HUES6 (cell line): ENCODE measurements around the gene E2F8.

Experiments
- H3K27ac ChIP-seq: 2 replicates; pipeline ENCODE4 v1.7.0; 2013; ENCODE audit warnings: low read depth, mild to moderate bottlenecking, low read length, inconsistent platforms
- H3K27me3 ChIP-seq: 2 replicates; pipeline ENCODE4 v1.6.1; 2013; ENCODE audit warnings: low read length; ENCODE audit not compliant: control insufficient read depth, insufficient read depth
- H3K36me3 ChIP-seq: 2 replicates; pipeline ENCODE4 v1.6.1; 2013; ENCODE audit warnings: low read length; ENCODE audit not compliant: control insufficient read depth, insufficient read depth
- H3K4me1 ChIP-seq: 2 replicates; pipeline ENCODE4 v1.6.1; 2013; ENCODE audit warnings: low read length; ENCODE audit not compliant: control insufficient read depth, insufficient read depth
- H3K4me3 ChIP-seq: 2 replicates; pipeline ENCODE4 v1.5.1; 2013; ENCODE audit warnings: low read depth, low read length
- H3K9ac ChIP-seq: one replicate; pipeline ENCODE4 v1.6.1; 2013; ENCODE audit warnings: mild to moderate bottlenecking, low read length
- H3K9me3 ChIP-seq: 2 replicates; pipeline ENCODE4 v1.6.1; 2013; ENCODE audit warnings: low read depth, low read length; ENCODE audit not compliant: control insufficient read depth, insufficient read depth

E2F8 gene

DNA sequence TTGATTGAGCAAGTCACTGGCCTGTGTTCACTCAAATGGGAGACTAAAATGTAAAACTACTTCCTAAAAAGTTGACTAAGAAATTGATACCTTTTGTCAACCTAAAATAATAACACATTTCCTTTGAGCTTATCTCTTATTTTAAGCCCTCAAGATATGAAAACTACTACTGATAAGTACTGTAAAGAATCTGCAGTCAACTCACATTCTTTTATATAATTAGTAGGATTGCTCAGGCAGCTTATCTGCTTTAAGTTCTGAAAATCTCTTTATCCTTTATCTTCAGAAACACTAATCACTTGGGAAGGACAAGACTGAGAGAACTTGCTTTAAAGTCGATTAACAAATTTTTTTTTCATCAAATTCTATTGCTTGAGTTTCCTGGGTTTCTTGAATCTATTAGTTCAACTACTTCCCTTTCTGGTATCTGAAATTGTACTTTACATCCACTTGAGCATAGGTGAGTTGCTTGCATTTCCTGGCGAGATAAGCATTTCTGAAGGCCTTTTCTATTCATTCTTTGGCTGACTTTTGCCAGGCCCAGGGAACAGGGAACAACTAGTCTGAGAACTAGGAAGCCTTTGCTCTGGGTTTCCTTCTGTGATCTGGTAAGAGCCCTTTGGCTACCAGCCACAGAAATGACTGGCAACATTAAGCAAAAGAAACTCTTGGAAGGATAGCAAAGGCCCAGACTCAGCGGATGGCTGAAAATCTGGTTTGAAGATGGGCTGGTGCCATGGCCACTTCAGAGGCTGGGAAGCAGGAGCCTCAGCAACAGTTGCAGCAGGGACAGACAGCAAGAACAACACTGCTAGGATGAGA lies 19.6 kb downstream of the E2F8 start:
- Histone ChIP-seq H3K36me3 (peaks cover 18% of the 10 kb centered on the region), H3K9ac (no peak overlapping the region), H3K27me3 (no peaks in the 10 kb centered on the region), H3K27ac (no peak overlapping the region), H3K9me3 (peaks cover 7% of the 10 kb centered on the region), H3K4me1 (no peaks in the 10 kb centered on the region), H3K4me3 (no peak overlapping the region)

GRCh38 chr11:19218786-19219460 lies 21.8 kb downstream of the E2F8 start:
- H3K27me3 ChIP-seq: no peaks in the 10 kb centered on the region
- no peak overlapping the region for H3K4me3 ChIP-seq
- H3K4me1 ChIP-seq: no peaks in the 10 kb centered on the region
- H3K9me3 ChIP-seq: peaks cover 7% of the 10 kb centered on the region
- H3K36me3 ChIP-seq: peaks cover 6% of the 10 kb centered on the region; the same call in 1 of the 2 replicates
- no peak overlapping the region for H3K27ac ChIP-seq
- no peak overlapping the region for H3K9ac ChIP-seq

- peaks cover 7% of the 10 kb centered on the region for H3K9me3 ChIP-seq
- H3K36me3 ChIP-seq: peaks cover 4% of the 10 kb centered on the region; the same call in 1 of the 2 replicates
- no peak overlapping the region for H3K27ac ChIP-seq
- H3K27me3 ChIP-seq: no peaks in the 10 kb centered on the region
- no peak overlapping the region for H3K4me3 ChIP-seq
- H3K4me1 ChIP-seq: no peaks in the 10 kb centered on the region
- no peak overlapping the region for H3K9ac ChIP-seq
Observed at GRCh38 chr11:19218216-19218615, 22.5 kb downstream of the E2F8 start.

DNA sequence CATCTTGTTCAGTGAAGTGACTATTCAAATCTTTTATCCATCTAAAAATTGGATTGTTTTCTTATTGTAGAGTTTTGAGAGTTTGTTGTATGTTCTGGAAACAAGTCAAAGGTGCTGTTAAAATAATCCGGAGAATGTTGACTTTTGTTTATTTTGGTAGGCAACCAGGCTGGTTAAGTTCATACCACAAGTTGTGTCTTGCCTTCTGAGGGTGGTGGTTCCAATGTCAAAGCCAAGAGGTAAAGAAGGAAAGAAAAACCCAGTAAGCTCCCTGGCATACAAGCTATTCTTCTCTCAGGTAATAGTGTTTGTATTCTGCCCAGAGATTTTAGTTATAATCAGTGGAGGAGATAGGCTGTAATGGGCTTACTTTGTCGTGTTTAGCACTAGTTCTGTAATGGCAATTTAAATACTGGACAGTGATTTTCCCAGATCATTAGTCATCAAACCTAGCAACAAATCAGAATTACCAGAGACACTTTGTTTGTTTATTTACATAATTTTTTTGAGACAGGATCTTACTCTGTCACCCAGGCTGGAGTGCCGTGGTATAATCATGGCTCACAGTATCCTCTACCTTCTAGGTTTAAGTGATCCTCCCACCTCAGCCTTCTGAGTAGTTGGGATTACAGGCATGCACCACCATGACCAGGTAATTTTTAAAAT lies 23.9 kb downstream of the E2F8 start:
- no peaks in the 10 kb centered on the region for H3K9me3 ChIP-seq

GRCh38 chr11:19216021-19216420 lies 24.7 kb downstream of the E2F8 start:
- Histone ChIP-seq H3K4me1 (no peaks in the 10 kb centered on the region), H3K27me3 (no peaks in the 10 kb centered on the region), H3K36me3 (no peaks in the 10 kb centered on the region), H3K4me3 (no peak overlapping the region), H3K27ac (no peak overlapping the region), H3K9me3 (no peaks in the 10 kb centered on the region), H3K9ac (no peak overlapping the region)

More for the DNA sequence above, 23.9 kb downstream of the E2F8 start:
- no peaks in the 10 kb centered on the region for H3K27me3 ChIP-seq
- H3K36me3 ChIP-seq: no peaks in the 10 kb centered on the region
- no peaks in the 10 kb centered on the region for H3K4me1 ChIP-seq
- no peak overlapping the region for H3K9ac ChIP-seq
- H3K27ac ChIP-seq: no peak overlapping the region
- H3K4me3 ChIP-seq: no peak overlapping the region

- Histone ChIP-seq H3K27me3 (no peaks in the 10 kb centered on the region), H3K4me1 (no peaks in the 10 kb centered on the region; the same call in 1 of the 2 replicates), H3K36me3 (no peaks in the 10 kb centered on the region), H3K9ac (no peak overlapping the region), H3K4me3 (no peak overlapping the region), H3K9me3 (no peaks in the 10 kb centered on the region), H3K27ac (no peak overlapping the region)
Observed at GRCh38 chr11:19209617-19210370, 31.0 kb downstream of the E2F8 start.

- Histone ChIP-seq H3K27me3 (no peaks in the 10 kb centered on the region), H3K4me3 (no peak overlapping the region), H3K9ac (no peak overlapping the region), H3K4me1 (no peaks in the 10 kb centered on the region; the same call in 1 of the 2 replicates), H3K27ac (no peak overlapping the region), H3K9me3 (no peaks in the 10 kb centered on the region), H3K36me3 (no peaks in the 10 kb centered on the region)
Observed at GRCh38 chr11:19208959-19209546, 31.7 kb downstream of the E2F8 start.

GRCh38 chr11:19208181-19208580 lies 32.6 kb downstream of the E2F8 start:
- Histone ChIP-seq H3K27me3 (no peaks in the 10 kb centered on the region), H3K9ac (no peak overlapping the region), H3K36me3 (no peaks in the 10 kb centered on the region), H3K4me1 (no peaks in the 10 kb centered on the region; the same call in 1 of the 2 replicates), H3K9me3 (no peaks in the 10 kb centered on the region), H3K27ac (no peak overlapping the region), H3K4me3 (no peak overlapping the region)

DNA sequence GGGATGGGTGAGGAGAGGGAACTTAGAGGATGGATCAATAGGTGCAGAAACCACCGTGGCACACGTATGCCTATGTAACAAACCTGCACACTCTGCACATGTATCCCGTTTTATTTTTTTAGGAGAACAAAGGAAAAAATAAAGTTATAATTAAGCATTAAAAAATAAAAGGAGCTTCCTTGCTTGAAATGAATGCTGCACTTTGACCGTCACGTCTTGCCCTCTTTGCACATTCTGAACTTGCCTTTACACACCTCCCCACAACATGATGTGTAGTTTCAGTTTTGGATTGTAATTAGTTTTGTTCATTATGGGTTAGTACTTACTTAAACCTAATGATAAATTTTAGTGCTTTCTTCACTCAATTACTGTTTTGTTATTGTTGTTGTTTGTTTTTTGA lies 35.9 kb downstream of the E2F8 start:
- H3K27me3 ChIP-seq: no peaks in the 10 kb centered on the region
- H3K9me3 ChIP-seq: peaks cover 6% of the 10 kb centered on the region; the same call in 1 of the 2 replicates
- H3K27ac ChIP-seq: no peak overlapping the region
- H3K4me1 ChIP-seq: no peaks in the 10 kb centered on the region; the same call in 1 of the 2 replicates
- no peak overlapping the region for H3K4me3 ChIP-seq
- H3K9ac ChIP-seq: no peak overlapping the region
- no peaks in the 10 kb centered on the region for H3K36me3 ChIP-seq
